NCI-H2107 (cell line): ENCODE data around the gene PRCC.

Source experiments
- DNase-seq: peaks from one replicate; lab custom pipeline; 2025; lab: John Stamatoyannopoulos, UW

Gene PRCC

DNA sequence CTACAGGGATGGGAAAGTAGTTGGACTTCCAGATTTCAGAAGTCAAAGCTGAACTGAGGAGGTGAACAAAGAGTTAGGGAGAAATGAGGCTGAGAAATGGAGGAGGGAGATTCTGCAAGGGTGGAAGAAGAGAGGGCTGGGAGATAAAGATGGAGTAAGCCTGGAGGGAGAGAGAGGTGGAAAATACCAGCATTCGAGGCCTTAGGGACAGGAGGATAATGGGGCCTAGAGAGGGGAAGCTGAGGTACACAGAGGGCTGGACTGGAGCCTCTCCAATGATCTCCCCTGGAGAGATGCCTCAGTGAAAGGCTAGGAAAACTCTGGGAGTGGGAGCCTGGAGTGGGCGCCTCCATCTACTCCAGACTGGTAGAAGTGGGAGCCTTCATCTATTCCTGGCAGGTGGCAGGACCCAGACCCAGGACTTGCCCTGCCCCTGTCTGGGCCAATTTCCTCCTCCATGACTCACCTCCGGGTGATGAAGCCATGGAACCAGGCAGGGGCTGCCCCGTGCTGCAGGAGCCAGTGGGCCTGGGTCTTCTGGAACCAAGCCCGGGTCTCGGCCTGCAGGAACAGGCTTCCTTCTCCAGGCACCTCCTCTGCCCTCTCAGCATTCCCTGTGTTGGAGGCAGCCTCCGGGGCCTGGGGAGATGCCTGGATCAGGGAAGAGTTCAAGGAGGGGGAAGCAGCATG, 47.4 kb downstream of the PRCC start:
- no peak for DNase-seq

DNA sequence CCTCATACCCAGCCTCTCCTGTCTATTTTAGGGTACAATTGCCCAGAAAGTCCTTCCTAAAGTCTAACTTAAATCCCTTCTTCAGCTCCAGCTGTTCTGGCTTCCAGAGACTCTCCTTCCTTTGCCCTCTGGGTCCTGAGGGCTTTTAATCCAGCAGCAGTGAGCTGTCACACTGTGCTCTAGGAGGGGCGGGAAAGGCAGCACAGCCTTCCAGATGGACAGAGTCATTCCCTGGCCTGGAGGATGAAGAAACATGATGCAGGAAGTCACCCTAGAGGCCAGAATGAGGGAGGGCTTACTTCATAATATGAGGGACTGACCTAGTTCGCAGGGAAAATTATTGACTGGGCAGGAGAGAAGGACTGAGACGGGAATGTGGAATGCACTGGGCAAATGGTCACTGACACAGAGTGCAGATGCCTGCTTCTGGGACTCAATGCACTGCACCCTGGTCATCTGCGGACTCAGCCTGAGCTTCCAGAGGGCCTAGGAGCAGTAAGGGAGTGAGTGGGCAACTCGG, 48.0 kb downstream of the PRCC start:
- DNase-seq: no peak

DNA sequence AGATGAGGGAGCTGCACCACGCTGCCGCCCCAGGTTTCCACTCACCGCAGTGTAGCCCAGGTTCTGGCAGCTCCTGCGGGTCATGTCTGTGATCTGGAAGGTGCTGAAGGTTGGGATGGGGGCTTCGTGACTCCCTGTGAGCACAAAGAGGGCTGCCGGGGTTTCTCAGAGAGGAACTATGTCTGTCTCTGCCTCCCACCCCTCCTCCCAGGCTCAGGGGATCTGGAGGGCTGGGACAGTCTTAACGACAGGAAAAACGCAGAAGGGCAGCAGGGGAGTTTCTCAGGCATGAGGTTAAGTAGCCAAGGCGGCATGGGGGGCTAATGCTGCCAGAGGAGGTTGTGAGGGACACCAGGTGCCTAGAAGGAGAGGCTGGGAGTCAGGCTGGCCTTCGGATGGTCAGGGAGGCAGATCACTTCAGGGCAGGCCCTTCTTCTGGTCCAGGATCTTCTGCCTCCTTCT, 48.7 kb downstream of the PRCC start:
- DNase-seq: no peak

DNA sequence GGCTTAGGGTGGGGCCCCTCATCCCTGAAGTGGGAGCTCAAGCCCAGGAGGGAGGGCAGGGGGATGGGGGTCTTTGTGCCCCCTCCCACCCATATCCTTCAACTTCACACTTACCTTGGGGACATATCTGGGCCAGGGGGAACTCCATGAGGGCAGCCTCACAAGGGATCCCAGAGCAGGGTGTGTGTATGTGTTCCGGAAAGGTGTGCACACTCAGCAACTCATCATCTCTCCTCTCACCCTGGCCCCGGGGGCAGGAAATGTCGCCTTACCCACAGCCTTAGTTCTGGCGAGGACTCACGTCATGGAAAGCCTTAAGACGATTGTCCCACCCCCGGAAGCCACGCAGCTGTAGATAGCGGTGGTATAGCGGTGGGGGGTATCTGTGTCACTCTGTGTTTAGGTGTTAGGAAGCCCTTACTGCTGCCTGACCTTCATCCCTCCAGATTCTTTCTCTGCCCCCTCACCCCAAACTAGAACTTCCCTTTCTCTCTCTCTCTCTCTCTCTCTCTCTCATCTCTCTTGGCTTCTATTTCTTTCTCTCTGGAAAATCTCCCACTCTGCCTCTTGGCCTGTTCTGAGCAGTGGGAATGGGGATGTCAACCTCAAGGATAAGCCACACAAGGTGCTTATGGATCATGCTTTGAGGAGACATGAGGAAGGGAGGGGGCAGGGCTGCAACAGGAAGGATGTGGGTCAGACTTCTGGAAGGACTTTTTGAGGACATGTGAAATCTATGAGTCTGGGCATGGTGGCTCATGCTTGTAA, 49.4 kb downstream of the PRCC start, which contains the start of gene SH2D2A:
Gene SH2D2A (minus strand): TSS at position 288 of the 768 bp plus-strand sequence. CDS start 140 bp downstream, at position 148.
- DNase-seq: no peak

DNA sequence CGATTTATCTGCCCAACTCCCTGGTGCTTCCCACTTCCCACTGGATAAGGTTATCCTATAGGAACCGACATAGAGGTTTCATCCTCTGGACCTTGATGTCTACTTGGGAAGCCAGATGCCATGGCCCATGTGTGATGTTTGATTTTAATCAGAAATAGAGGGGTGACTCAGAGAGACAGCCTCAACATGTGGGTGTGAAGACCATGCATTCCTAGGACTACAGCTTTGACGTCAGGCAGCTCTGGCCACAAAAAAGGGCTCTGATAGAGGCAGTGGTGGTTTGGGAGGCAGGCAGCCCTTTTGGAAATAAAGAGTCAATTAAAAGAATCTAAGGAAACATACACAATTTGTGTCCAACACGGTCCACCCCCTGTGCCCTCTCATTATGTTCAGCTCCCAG, 54.5 kb downstream of the PRCC start:
- no peak for DNase-seq

DNA sequence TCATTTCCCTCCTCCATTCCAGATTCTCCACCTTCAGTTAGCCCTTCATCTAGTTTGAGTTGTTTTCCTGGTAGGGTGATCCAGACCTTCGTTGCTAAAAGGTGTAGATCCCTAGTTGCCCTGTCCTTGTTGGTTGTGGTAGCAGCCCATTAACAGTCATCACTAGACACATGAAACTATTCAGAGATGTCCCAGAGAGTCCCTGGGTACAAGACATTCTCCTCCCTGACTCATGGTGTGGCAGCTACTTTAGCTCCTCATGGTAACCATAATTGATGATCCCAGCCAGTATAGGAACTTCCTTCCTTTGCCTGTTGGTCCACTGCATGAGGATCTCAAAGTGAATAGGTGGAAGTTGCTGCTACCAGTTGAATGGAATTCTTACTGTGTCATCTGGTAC, 55.3 kb downstream of the PRCC start:
- no peak for DNase-seq

DNA sequence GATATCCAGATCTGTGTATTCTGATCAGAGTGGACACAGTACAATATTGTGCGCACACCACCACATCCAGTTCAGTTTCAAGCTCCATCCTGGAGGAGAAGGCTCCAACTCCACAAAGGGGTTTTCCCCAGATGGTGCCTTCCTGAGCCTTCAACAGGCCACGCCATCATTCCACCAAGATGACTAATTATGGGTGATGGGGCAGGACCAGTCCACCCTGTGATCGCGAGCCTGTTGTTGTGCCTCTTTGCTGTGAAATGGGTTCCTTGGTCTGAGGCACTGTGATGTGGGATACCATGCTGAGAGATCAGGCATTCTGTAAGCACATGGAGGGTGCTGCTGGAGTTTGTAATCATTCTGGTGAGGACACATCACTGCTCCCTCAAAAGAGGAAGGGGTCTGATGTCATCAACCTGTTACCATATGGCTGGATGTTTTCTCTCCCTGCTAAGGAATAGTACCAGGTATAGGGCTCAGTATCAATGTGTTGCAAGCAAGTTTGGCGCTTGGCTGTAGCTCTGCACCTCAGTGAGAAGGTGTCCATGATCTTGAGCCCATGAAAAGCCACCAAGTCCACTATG, 56.0 kb downstream of the PRCC start:
- DNase-seq: no peak

DNA sequence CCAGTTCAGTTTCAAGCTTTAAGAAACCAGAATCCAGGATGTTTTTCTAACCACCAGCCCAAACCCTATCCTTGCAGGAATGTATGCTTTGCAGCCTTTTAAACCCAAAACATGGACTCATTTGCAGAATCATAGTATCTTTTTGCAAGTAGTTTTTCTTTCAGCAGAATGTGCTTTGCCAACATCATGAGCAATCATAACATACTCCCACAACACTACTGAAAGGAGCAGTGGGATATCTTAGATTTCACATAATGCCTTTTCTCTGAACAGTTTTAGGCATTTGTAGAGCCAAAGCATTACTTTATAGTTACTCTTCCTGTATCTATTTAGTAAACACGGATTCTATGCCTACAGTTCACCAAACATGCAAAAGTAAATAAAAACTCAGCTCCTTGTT, 59.3 kb downstream of the PRCC start:
- no peak for DNase-seq

DNA sequence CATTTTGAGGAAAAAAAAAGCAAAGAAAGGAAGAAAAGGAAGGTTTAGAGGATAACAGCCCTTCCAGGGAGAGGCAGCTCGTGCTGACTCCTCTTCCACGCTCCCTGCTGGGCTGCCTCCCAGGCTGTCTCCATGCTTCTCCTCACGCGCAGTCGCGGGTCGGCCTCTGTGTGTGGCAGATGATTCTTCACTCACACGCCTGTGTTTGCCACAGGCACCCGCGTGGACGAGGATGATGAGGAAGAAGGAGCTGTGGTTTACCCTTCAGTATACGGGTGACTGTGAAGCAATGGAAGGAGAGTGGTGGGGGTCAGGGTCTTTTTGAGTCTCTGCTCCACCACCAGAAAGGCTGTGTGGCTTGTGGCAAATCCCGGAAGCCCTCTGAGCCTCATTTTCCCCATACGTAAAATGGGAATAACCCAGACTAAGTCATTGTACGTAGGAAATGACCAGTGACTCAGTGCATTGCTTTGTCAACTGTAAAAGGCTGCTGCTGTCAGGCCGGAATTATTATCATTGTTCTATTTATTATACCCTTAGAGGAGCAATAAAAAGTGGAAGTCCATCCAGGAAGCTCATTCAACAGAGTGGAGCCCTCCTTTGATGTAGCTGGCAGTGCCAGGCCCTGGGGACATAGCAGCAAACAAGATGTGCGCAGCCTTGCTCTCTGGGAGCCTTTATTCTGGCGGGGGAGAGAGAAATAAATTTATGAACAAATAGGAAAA, 61.2 kb downstream of the PRCC start:
- DNase-seq: no peak

DNA sequence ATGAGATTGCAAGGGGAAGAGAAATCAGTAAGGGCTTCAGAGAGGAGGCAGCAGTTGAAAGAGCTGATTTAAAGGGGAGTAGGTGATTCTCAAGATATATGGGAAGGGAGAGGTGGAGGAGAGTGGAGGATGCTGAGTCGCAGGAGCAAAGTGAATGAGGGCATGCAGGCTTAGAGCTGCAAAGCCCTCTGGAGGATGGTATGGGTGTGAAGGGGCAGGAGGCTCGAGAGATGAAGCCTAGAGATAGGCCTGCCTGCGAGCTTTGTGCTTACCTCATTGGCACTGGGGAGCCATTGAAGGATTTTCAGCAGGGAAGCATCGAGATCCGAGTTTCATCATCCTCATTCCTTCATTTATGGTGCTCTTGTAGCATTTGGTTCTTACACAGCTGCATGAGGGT, 65.1 kb downstream of the PRCC start:
- no peak for DNase-seq

DNA sequence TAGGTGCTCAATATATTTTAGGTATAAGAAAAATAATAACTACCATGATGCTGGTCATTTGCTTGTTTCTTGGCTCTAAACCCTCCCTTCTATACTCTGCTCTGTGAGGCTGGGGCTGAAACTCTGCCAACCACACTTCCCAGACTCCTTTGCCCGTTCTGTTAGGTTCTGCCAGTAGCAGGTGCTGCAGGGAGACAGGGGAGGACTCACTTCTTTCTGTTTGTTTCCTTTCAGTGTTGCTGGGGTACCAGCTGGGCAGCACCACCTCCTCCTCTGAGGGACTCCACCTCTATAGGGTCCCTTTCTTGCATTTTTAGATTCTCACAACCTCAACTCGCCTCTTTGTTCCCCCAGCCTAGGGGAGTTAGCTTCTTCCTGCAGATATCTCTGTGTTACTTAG, 66.3 kb downstream of the PRCC start:
- DNase-seq: peak; percentile 12

DNA sequence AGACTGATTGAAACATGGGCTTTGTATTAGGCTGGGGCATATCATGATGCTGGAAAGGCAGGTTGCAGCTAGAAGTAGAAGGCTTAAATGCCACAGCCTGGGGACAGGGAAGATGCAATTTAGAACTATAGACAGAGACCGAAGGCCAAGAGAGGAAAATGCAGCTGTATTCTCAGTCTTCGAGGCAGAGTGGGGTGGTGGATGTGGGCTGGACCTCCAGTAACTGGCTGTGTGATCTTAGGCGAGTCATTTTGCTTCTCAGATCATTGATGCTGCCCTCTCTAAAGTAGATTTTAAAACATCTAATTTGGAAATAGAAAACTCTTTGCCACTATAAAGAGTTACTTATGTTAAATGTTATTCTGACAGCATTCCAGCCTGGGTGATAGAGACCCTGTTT, 67.0 kb downstream of the PRCC start:
- no peak for DNase-seq

DNA sequence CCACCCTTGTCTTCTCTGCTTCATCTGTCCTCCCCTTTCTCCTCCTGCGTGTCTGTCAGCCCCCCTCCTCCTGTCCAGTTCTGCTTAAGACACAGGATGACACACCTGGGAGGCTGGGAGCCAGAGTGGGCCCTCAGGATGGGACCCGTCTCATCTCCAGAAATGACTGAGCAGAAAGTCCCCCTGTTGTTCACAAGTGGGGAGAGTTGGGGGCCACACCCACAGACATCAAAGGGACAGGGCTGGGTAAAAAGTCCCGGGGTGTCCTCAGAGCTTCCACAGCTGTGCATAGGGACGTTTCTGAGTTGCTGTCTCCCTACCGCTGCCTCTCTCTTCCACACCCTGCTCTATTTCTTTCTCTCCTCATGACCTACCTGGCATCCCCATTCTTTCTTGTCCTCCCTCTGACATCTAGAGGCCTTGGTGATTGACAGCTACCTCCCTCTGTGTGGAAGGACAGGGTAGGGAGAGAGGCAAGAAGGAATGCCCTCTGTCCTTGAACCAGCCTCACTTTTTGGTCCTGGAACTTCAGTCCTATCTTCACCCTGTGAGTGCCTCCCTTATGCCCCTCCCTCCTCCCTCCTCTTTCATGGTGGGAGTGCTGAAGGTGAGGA, 68.8 kb downstream of the PRCC start:
- no peak for DNase-seq

DNA sequence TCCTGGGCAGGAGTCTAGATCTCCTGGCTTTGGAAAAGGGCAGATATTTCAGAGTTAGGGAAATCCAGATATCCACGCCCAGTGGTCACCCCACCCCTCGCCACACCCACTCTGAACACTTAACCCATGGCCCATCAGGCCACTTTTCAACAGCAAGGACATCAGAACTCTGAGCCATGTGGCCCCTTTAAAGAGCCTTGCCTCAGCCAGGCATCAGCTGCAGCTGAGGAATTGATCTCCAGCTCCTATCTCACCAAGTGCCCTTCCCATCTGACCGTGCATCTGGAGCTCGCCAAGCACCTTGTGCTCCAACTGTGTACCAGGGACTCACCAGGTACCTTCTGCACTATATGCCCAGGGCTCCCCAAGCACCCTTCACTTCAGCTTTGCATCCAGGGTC, 69.6 kb downstream of the PRCC start:
- no peak for DNase-seq

DNA sequence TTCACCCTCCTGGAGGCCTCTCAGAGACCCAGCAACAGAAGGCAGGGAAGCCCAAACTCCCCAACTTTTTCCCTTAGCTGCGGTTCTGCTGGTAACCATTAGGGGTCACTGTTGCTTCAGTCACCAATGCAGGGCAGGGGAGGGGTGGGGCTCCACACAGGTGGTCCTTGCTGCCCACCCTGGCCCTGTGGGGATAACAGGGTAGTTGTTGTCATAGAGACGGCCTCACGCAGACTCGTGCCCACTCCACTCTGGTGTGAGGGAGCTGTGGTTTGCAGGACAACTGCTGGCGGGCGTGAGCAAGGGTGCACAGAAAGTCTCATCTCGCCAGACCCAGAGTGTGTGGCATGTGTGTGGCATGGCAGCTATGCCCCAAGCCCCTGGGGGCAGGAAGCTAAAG, 71.6 kb downstream of the PRCC start:
- DNase-seq: peak; percentile 11

DNA sequence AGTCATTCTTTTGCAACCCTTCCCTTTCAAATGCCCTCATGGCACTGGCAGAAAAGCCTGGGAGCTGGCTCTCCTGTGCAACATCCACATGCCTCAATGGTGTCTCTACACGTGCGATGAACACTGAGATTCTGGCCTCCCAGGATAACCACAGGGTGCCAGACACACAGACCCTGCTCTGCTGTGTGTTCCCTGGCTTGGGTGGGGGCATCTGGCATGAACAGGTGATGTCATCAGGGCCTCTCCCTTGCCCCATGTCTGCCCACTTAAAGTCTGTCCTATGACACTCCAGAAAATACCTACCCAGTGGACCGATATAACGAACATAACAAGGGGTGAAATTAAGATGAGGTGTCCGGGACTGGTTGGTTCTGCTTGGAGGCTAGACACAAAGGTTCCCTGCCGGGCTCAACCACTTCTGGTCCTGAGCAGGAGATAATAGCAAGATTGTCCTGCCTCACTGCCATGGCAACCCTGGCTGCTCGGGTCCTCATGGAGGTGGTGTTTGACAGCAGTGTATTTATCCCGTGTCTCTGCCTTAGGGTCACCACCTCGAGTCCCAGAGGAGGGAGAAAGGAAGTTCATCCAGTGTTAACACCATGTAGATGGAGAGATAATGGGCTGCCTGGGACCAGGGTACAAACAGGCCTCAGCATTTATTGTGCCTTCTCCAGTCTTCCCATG, 72.2 kb downstream of the PRCC start:
- no peak for DNase-seq

DNA sequence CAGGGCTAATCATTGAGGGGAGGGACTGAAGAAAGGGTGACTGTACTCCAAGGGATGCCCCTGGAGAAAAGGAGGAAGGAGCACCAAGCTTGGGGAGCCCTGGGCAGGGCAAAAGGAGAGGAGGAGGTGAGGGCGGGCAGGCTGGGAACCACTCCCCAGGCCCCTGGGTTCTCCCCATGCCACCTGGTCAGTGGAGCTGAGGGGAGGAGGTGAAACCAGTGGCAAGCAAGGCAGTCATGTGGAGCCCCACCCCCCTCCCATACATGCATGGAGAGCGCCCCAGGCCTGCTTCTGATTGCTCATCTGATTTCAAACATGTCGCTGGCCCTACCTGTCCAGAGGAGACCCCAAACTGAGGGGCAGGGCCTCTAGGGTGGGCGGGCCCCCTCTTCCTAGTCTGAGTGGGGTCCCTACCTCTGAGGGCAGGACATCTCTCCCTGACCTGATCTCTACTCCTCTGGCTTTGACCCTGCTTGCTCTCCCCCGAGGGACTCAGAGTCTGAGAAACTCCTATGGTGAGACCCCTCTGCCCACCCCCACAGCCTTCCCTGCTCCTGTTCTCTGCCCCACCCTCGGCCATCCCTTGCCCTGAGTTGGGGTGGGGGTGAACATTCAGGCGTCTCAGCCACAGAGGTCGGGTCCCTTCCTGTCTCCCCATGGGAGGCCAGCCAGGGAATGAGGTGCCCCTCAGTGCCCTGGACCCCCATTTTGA, 73.0 kb downstream of the PRCC start:
- no peak for DNase-seq

DNA sequence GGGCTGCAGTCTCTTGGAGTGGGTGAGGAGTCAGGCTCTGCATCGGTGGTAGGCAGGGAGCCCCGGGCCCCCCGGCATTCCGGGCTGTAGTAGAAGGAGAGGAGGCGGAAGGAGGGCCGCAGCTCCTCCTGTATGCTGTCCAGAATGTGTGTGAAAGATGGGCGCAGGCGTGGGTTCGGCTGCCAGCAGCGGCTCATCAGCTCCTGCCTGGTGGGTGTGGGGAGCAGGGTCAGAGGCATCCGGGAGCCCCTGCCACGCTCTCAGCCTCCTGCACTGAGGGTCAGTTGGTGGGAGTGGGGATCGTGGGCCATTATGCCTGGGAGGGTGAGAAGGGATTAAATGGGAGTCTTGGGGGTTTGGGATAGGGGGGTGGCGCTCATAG, 73.6 kb downstream of the PRCC start:
- DNase-seq: no peak

DNA sequence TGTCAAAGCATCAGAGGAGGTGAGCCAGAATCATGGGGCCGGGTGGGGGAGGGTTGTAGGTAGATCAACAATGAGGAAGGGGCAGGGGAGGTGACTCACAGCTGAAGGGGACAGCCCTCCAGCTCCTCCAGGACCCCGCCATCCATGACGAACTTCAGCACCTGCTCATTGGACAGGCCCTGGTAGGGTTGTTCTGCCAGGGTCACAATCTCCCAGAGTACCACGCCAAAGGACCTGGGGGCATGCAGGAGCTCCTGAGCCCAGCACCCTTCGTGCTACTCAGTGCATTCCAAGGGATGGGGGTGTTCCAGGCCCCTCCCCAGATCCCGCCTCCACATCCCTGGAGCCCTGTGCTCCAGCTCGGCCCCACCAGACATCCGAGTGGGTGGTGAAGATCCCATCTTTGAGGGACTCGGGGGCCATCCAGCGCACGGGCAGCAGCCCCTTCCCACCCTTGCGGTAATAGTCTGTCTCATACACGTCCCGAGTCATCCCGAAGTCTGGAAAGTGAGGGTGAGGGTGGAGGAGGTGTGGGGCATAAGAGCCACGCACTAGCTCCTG, 74.0 kb downstream of the PRCC start:
- no peak for DNase-seq

DNA sequence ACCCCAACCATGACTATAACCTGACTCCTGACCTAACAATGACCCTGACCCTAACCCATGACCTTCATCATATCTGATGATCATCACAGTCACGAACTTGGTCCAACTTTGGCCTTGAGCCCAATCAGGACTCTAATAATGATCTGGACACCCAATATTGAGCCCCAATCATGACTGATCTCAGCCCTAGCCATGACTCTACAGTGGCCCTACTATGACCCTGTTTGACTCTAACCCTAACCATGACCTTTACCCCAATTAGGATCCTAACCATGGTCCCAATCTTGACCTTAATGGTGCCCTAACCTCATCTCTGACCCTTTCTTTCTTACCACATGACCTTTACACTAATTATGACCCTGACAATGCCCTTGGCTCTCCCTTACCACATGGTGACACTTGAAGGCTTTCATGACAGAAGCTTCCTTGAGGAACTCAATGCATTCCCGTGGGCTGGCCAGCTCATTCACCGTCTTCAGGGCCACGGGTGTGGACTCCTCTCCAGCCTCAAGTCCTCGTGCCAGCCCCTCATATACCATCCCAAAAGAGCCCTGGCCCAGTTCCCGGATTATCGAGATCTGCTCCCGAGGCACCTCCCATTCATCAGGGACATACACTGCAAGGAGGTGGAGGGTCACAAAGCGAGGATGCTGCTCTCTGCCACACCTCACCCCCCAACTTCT, 75.4 kb downstream of the PRCC start:
- no peak for DNase-seq
